ENCODE data around the gene CNTF. TPM values are rescaled to one million over a fixed set of nuclear protein-coding genes. Genes with fewer than 3 reads are reported as not detected.
"Not testable (repeated sequence)": the region's sequence is repeated elsewhere in the genome, so short reads cannot be mapped to it uniquely, and the experiment has no call there.

CNTF gene, protein sequence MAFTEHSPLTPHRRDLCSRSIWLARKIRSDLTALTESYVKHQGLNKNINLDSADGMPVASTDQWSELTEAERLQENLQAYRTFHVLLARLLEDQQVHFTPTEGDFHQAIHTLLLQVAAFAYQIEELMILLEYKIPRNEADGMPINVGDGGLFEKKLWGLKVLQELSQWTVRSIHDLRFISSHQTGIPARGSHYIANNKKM
- total RNA-seq (2021) (0.55 to 1.6 TPM (median 0.82 TPM) in 3 replicates), Bru-seq, nascent RNA (percentile 86 among the genes with signal in this experiment)
- long read RNA-seq, experiment 1: 0 reads
- long read RNA-seq, experiment 2: 0 reads
- long read RNA-seq, experiment 3: 0 reads

DNA sequence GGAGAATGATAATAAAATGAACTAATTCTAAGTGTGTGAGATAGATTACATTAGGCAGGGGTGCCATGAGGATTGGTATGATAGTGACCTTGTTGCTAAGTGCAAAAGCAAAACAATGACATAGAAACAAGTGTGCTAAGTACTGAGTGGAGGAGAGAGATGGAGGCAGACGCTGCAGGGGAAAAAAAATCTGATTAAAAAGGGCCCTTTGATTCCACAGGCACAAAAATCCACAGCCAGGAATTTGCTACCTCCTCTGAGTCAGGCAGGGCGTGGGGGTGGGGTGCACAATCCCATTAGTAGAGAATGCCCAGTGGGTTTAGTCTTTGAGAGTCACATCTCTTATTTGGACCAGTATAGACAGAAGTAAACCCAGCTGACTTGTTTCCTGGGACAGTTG, at the start of gene CNTF:
CNTF (plus strand) TSS at position 322 of the 400 bp plus-strand sequence. CDS start 88 bp downstream, outside the sequence.
- Mint-ChIP-seq H3K27me3 (ENCODE audit: low read depth) (no peaks in the 10 kb centered on the region), H3K4me1 (peaks cover 11% of the 10 kb centered on the region), H3K9me3 (no peaks in the 10 kb centered on the region), H3K27ac (no peak within 1 kb of the TSS), H3K36me3 (peaks cover 53% of the 10 kb centered on the region), H3K4me3 (no peak within 1 kb of the TSS)
- ATAC-seq: no peak
- CTCF ChIA-PET: interaction anchor here (1.0 to 1.1 kb wide), 2 partner anchors 54 to 278 kb away, joined by 3 read pairs; no protein-coding TSS in a partner anchor
- TF ChIP-seq, protein P1, sequence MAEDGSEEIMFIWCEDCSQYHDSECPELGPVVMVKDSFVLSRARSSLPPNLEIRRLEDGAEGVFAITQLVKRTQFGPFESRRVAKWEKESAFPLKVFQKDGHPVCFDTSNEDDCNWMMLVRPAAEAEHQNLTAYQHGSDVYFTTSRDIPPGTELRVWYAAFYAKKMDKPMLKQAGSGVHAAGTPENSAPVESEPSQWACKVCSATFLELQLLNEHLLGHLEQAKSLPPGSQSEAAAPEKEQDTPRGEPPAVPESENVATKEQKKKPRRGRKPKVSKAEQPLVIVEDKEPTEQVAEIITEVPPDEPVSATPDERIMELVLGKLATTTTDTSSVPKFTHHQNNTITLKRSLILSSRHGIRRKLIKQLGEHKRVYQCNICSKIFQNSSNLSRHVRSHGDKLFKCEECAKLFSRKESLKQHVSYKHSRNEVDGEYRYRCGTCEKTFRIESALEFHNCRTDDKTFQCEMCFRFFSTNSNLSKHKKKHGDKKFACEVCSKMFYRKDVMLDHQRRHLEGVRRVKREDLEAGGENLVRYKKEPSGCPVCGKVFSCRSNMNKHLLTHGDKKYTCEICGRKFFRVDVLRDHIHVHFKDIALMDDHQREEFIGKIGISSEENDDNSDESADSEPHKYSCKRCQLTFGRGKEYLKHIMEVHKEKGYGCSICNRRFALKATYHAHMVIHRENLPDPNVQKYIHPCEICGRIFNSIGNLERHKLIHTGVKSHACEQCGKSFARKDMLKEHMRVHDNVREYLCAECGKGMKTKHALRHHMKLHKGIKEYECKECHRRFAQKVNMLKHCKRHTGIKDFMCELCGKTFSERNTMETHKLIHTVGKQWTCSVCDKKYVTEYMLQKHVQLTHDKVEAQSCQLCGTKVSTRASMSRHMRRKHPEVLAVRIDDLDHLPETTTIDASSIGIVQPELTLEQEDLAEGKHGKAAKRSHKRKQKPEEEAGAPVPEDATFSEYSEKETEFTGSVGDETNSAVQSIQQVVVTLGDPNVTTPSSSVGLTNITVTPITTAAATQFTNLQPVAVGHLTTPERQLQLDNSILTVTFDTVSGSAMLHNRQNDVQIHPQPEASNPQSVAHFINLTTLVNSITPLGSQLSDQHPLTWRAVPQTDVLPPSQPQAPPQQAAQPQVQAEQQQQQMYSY (CRISPR knock-in tag; IDR thresholded peaks at IDR 0.05): no peak
- TF ChIP-seq HMGA2 (CRISPR knock-in tag; IDR thresholded peaks at IDR 0.05): no peak
- no peak for TF ChIP-seq ZNF317 (CRISPR knock-in tag; IDR thresholded peaks at IDR 0.05; ENCODE audit: borderline replicate concordance, low read depth)
- TF ChIP-seq, protein P2, sequence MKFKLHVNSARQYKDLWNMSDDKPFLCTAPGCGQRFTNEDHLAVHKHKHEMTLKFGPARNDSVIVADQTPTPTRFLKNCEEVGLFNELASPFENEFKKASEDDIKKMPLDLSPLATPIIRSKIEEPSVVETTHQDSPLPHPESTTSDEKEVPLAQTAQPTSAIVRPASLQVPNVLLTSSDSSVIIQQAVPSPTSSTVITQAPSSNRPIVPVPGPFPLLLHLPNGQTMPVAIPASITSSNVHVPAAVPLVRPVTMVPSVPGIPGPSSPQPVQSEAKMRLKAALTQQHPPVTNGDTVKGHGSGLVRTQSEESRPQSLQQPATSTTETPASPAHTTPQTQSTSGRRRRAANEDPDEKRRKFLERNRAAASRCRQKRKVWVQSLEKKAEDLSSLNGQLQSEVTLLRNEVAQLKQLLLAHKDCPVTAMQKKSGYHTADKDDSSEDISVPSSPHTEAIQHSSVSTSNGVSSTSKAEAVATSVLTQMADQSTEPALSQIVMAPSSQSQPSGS (CRISPR knock-in tag; IDR thresholded peaks at IDR 0.05; ENCODE audit: borderline replicate concordance, low read depth): no peak
- TF ChIP-seq ZNF263 (CRISPR knock-in tag; IDR thresholded peaks at IDR 0.05; ENCODE audit: low read depth): no peak
- TF ChIP-seq EMX1 (CRISPR knock-in tag; IDR thresholded peaks at IDR 0.05): no peak
- TF ChIP-seq GRHL2 (CRISPR knock-in tag; IDR thresholded peaks at IDR 0.05; ENCODE audit: insufficient replicate concordance, severe bottlenecking): no peak
- no peak for TF ChIP-seq ESRRA (CRISPR knock-in tag; IDR thresholded peaks at IDR 0.05; ENCODE audit: borderline replicate concordance)
- TF ChIP-seq, protein P3, sequence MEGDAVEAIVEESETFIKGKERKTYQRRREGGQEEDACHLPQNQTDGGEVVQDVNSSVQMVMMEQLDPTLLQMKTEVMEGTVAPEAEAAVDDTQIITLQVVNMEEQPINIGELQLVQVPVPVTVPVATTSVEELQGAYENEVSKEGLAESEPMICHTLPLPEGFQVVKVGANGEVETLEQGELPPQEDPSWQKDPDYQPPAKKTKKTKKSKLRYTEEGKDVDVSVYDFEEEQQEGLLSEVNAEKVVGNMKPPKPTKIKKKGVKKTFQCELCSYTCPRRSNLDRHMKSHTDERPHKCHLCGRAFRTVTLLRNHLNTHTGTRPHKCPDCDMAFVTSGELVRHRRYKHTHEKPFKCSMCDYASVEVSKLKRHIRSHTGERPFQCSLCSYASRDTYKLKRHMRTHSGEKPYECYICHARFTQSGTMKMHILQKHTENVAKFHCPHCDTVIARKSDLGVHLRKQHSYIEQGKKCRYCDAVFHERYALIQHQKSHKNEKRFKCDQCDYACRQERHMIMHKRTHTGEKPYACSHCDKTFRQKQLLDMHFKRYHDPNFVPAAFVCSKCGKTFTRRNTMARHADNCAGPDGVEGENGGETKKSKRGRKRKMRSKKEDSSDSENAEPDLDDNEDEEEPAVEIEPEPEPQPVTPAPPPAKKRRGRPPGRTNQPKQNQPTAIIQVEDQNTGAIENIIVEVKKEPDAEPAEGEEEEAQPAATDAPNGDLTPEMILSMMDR (IDR thresholded peaks at IDR 0.05): no peak
- no peak for TF ChIP-seq ZNF138 (CRISPR knock-in tag; conservative IDR thresholded peaks at IDR 0.05)
- TF ChIP-seq CREM (CRISPR knock-in tag; IDR thresholded peaks at IDR 0.05): no peak
- TF ChIP-seq, protein P4, sequence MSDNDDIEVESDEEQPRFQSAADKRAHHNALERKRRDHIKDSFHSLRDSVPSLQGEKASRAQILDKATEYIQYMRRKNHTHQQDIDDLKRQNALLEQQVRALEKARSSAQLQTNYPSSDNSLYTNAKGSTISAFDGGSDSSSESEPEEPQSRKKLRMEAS (CRISPR knock-in tag; IDR thresholded peaks at IDR 0.05): no peak
- TF ChIP-seq JUN (CRISPR knock-in tag; IDR thresholded peaks at IDR 0.05): no peak
- no peak for TF ChIP-seq ELF4 (CRISPR knock-in tag; IDR thresholded peaks at IDR 0.05; ENCODE audit: low read depth)
- TF ChIP-seq FOXJ3 (CRISPR knock-in tag; IDR thresholded peaks at IDR 0.05; ENCODE audit: borderline replicate concordance): no peak
- no peak for TF ChIP-seq CBFB (CRISPR knock-in tag; IDR thresholded peaks at IDR 0.05; ENCODE audit: low read depth)
- TF ChIP-seq, protein P5, sequence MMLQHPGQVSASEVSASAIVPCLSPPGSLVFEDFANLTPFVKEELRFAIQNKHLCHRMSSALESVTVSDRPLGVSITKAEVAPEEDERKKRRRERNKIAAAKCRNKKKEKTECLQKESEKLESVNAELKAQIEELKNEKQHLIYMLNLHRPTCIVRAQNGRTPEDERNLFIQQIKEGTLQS (CRISPR knock-in tag; conservative IDR thresholded peaks at IDR 0.05): no peak
- no peak for TF ChIP-seq RELA (CRISPR knock-in tag; IDR thresholded peaks at IDR 0.05; ENCODE audit: borderline replicate concordance)
- TF ChIP-seq, protein P6, sequence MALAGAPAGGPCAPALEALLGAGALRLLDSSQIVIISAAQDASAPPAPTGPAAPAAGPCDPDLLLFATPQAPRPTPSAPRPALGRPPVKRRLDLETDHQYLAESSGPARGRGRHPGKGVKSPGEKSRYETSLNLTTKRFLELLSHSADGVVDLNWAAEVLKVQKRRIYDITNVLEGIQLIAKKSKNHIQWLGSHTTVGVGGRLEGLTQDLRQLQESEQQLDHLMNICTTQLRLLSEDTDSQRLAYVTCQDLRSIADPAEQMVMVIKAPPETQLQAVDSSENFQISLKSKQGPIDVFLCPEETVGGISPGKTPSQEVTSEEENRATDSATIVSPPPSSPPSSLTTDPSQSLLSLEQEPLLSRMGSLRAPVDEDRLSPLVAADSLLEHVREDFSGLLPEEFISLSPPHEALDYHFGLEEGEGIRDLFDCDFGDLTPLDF (CRISPR knock-in tag; IDR thresholded peaks at IDR 0.05): no peak
- POLR2A ChIA-PET: no interaction called here
- DNase-seq (ENCODE audit: low spot score): no peak

DNA sequence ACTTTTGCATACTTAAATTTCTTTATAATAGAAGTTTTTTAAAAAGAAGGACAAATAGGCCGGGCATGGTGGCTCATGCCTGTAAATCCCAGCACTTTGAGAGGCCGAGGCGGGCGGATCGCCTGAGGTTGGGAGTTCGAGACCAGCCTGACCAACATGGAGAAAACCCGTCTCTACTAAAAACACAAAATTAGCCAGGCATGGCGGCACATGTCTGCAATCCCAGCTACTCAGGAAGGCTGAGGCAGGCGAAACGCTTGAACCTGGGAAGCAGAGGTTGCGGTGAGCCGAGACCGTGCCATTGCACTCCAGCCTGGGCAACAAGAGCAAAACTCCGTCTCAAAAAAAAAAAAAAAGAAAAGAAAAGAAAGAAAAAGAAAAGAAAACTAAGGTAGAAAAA, 49.6 kb upstream of the CNTF start:
- CTCF ChIA-PET; DNase-seq (ENCODE audit: low spot score); H3K4me3 Mint-ChIP-seq; POLR2A ChIA-PET; ATAC-seq; H3K36me3 Mint-ChIP-seq; H3K27me3 Mint-ChIP-seq (ENCODE audit: low read depth); H3K27ac Mint-ChIP-seq; H3K9me3 Mint-ChIP-seq: not testable (repeated sequence)
- peaks cover 10% of the 10 kb centered on the region for H3K4me1 Mint-ChIP-seq
